Retina (tissue), 1 donor: ENCODE data around the gene ARHGAP26.

Experiments
- DNase-seq: peaks from one replicate; pipeline ENCODE4 v3.0.0-alpha.2; 2016

ARHGAP26 gene

DNA sequence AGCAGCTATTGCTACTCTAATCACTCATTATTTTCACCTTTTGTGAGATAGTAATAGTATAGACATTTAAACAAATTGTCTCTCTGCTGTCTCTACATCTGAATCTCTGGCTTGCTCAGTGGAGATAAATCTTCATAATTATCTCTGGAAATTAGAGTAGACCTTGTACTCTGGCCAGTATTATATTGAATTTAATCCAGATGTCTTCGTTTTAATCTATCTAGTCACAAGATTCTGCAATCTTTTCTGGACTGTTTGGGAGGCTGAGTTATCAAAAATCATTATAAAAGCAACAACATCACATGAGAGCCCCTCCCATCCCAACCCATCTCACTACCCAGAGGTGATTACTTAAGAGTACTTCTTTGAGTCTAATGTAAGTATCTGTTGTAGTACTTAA is 19.0 kb downstream of the ARHGAP26 start:
- DNase-seq = no peak

DNA sequence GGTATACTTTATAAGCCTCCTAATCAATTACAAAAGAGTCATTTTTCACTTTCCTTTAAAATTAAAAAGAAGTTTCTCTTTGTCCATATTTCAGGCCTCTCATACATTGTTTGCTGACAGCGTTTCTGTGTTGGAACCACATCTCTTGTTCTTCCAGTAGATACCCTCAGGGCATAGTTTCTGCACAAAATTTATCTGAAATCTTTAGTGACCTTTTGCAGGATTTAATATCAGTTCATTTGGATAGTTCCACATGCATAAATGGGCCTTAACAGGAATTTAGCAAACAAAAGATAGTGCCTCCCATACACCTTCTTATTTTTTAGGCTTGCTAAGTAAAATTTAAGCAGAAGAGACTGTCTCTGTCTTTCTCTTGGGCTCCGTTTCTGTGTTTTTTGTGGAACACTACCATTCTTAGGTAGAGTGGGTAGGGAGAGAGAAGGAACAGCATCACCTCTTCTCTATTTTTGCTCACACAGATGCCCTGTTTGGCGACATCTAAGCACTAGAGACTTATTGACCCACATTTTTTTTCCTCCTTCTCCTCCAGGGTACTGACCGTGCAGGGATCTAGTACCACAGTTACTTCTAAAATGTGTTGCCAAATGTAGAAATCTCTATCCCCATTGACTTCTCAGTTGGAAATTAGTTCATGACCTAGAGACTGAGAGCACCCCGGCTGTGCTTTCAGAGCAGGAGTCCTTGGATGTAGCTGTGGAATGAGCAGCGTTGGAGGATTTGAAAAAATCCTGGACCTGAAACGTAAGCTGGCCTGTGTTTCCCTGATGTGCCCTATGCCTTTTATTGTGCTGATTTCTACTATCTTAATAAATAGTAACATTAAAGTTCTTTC is 22.1 kb downstream of the ARHGAP26 start:
- no peak for DNase-seq

DNA sequence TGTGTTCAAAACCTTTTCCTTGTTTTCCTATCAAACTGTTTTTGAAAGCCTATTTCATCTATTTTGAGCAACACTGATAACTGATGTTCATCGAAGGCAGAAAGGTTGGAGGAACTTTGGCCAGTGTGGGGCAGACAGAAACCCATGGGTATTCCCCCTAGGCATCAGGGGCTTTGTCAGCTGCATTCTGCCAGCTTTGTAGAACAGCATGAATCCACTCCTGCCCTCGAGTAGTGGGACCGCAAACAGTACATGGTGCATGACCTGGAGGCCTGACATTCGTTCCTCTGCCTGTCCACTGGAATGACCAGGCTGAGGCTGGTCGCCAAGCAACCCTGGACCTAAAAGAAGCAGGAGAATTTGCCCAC is 22.7 kb downstream of the ARHGAP26 start:
- no peak for DNase-seq

DNA sequence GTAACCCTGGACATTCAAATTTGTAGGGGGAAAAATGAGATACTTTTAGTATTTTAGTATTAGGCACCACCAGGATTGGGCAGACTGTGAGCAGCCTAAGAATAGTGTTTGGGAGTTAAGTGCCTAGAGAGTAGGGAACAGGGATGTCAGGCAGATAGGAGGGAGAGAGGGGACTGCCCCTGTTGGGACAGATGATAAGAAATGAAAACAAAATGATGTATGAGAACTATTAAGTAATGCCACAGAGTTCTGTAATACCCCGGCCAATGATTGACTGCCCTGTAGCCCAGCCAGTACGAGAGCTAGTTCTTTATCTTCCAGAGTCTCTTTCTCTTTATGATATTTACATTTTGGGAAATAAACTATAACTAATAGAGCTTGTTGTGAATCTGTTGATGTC is 24.4 kb downstream of the ARHGAP26 start:
- no peak for DNase-seq

DNA sequence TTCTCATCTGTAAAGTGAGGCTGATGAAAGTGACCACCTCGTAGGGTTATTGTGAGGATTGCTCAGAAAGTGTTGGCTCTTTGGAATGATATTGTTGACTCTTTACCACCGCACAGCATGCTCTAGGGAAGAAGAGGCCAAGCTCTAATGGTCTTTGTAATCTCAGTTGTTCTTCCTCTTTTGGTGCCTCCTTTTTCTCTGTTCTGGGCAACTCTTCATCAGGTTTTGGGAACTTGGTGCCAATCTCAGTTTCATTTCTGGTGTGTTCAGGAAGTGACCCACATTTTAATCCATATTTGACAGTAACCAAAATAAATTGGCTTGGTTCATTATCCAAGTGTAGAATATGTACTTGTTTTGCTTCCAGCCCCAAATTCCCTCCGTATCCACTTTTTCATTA is 25.1 kb downstream of the ARHGAP26 start:
- DNase-seq = no peak

DNA sequence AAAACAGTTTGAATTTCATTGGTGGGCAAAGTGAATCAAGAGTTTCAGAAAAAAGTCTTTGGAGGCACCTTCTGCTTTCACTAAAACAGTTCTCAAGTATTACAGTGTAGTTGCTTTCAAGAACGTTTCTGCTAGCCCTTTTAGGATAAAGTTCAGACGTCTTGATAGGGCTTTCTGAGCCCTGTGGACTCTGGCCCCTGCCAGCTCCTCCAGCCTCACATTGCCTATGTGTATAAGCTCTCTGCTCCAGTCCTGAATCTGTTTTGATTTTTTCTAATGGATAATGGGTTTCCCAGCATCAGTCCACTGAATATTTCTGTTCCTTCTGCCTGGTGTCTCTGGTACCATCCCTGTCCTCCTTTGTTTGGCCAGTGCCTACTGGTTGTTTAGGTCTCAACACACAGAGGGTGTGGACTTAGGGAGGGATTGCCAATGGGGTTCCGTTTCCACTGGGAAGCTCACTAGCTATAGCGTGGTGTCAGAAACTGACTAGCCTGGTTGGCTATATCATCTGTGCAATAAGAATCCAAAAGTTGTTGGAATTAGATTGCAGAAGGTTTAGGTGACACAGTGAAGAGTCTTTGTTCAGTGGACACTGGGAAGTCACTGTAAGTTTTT is 26.4 kb downstream of the ARHGAP26 start:
- no peak for DNase-seq

DNA sequence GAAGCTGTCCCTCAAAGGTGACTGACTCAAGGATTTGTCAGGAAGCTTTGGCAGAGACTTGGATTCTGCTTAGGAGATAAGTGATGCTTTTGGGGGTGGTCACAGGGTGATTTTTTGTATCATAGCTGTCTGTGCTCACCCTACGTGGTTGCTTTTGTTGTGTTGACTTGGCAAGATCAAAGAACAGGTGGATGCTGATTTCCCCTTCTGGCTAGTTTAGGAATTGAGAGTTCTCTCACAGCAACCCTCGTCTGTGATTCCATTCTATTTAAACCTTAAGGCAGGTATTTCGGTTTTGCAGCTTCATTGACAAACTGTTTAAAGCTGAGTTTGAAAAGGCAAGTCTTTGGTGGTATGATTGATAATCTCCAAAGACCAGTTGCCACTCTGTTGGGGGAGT is 27.2 kb downstream of the ARHGAP26 start:
- DNase-seq = no peak

DNA sequence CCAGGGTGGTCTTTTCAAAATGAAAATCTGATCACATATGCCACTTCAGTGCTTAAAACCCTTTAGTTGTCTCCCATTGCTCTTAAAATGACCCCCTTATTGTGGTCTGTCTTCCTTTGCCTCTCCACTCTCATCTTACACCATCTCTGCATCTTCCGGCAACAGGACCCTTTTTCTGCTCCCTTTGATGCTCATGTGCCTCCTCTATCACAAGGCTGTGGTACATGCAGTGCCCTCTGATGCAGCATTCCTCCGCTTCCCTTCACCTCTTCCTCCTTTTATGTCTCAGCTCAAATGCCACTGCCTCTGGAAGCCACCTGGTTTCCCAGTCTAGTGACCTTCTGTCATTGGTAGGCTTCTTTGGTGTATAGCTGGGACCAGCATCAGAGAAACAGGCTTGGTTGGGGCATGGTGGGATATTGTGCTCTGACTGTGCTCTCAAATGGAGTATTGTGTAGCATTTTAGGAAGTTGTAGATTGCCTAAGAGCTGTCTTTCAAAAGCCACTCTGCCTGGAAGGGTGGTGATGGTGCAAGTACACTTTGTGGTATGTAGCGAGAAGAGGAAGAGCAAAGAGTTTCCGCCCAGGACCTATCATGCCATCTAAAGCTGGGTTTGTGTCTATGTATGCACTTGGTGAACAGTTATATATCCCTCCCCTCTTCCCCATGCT is 28.1 kb downstream of the ARHGAP26 start:
- DNase-seq = no peak

DNA sequence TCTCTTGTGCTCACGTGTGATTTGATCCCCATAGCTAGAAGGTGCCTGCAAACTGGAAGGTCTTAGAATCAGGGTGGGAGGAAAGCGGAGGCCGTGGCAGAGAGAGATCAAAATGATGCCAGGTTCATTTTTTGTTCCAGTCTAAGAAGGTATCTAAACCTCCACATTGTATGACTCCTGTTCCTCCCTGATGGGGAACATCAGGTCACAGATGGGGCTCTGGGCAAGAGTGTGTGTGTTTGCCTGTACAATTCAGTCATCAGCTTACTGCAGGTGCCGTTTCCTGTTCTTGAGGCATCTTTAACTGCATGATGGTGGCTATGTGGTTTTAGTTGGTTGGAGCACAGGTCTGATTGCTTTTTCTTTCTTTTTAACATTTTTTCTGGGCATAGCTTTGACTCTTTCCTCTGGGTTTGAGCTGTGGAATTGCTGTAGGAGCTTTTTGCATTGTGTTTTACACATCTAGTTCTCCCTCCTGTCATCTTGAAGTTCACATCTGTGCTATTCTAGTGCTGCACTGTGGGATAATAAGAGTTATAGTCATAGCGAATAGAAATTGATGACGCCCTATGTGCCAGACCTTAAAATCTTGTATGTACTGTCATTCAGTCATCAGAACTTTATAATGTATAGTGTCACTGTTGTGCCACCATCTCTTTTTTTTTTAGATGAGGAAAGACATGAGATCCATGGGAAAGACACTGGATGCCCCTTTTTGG is 30.8 kb downstream of the ARHGAP26 start:
- no peak for DNase-seq

DNA sequence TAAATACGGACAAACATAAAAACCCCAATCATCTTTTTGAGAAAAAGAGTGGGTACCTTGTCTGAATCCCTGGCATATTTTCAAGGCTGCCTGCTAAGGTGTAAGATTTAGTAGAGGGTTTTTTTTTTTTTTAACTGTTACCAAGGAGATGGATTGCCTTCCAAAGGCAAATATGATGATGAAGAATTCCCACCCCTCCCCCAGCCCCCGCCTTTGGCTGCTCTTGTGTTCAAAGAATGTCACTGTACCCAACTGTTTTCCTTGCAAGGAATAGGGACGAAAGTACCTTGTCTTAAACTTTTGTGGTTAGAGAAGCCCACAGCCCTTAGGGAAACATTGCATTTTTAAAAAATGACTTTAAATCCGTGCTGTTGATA is 31.3 kb downstream of the ARHGAP26 start:
- DNase-seq = no peak

DNA sequence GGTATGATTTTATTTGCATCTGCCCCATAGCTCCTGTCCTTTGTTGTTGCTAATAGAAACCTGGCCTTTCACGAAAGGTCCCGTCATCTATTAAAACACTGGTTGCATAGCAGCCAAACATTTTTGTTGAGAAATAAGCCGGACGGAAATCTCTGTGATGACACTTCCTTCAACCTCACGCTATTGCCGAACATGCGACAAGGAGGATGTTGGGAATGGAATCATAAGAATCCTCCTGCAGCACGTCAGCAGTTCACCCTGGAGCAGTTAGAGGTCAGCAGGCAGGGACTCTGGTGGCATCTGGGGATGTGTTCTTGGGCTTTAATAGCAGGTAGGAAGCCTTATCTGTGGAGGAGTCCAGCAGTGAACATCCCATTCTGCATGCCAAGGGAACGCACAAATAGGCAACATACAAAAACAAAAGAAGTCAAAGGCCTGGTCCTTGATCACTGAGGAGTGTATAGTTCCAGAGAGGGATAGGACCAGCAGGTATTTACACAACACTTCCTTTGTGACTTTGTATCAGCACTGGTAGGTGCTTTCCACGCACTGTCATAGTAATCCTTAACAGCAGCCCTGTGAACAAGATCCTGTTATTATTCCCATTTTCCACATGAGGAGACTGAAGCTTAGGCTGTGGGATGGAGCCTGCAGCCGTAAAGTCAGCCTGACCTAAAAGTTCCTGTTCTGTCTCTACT is 33.4 kb downstream of the ARHGAP26 start:
- no peak for DNase-seq

DNA sequence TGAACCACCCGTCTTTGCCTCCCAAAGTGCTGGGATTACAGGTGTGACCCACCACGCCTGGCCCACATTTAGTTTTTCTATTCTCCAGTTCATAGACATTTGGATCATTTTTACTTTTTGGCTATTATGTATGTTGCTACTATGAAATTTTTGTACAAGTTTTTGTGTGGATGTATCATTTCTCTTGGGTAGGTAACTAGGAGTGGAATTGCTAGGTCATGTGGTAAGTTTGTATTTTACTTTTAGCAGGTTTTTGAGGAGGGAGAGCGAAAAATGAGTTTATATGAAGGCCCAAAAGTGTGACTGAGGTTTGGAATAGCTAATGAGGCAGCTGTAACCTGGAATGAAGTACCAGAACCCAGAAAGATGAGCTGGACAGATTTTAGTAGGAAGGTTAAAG is 35.2 kb downstream of the ARHGAP26 start:
- DNase-seq = no peak

DNA sequence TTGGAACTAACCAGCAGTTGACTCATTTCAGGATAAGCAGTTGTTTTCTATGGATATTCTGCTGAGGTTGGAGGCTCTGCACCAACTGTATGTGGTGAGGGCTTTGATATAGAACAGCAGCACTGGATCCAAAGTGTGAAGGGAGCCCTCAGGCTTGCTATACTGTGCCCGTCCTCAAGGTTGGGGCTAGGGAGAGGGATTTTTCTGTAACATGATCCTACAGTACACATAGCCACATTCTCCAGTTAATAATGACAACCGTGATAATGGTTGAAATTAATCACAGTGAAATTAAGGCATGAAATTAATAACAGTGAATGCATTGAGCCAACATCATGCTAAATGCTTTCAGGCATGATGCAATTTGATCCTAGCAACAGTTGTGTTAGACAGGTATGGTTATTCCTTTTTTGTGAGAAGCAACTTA is 36.7 kb downstream of the ARHGAP26 start:
- no peak for DNase-seq

DNA sequence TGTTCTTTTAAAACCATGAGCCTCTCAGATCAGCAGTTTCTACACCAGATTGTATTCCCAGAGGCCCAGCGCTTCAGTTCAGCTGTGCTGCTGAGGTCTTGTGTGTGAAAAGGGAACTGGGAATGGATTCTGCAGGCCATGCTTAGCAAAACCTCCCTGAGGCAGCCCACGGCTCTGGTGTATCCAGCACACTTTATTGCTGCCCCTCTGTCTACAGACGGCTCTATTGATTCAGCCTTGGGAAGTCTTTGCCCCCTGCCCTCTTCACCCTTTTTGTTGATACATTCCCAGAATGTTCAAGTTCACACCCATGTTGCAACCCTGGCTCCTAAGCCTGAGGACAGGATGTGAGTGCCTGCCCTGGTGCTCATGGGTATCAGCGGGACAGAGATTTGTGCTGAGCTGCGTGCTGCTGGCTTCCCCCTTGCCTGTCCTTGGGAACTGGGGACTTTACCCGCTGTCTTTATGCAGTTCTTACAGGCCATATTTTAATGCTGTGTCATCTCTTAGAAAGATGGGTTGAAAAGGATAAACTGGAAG is 37.3 kb downstream of the ARHGAP26 start:
- peak; percentile 37 for DNase-seq

DNA sequence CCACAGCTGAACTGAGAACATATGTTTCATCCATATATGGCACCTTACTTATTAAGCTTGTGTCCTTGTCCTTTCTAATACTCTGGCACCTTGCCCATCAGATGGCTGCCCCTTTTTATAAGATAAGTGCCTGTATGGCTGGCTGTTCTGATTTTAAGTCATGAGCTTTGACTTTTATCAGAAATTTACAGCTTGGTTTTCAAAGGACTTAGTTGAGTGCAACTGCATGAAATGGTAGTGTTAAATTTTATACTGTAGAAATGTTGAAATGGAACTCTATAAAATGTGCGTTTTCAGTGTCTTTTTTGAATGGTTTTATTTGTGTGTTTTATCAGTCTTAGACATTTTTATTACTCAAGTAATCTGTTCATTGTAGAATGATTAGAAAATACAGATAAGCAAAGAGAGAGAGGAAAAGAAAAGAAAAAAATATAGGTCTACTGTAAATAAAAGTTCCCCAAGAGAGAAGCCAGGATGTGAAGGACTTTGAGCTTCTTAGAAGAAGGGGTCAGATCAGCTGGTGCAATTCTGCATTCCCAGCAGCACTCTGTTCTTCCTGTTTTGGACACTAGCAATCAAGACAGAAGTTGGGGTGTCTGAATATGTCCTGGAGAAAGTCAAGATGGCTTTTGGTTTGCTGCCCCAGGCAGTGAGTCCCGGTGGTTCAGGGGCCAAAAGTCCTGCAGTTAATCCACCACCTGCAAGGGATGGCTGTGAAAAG is 38.9 kb downstream of the ARHGAP26 start:
- no peak for DNase-seq

DNA sequence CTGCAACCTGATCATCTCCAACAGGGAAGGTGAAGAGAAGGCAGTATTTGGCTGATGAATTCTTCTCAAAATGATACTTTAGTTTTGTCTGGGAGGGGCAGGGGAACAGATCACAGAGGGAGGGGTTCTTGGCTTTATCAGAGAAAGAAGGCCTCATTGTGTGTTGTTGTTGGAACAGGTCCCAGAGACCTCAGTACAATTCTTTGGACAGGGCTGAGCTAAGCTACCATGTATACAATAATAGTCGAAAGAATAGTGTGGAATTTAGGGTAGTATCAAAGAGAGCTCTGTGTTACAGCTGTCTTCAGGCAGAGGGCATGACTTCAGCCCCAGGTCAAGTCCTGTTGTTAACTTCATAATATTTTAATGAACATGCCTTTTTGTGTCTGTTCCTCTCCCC is 39.9 kb downstream of the ARHGAP26 start:
- no peak for DNase-seq

DNA sequence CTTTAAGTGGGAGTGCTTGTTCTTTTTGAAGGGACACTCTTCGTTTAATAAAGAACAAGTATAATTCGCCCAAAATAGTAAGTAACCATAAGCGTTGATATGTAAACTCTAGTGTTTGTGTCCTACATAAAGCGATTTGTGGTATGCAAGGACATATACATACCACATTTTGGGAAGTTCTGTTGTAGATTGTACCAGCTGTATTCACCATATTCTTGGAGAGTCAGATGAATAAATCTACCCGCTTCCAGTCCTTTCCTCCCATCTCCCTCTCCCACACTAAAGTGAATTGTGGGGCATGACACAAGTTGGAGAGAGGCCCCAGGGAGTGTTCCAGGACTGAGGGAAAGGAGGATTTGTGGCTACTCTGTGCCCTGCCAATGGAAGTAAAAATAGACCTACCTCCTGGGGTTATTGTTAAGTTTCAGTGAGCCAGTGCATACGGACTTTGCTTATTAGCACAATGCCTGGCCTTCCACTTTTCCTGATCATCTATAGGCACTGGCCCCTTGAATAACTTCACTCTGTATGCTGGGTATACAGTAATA is 40.6 kb downstream of the ARHGAP26 start:
- DNase-seq = no peak

DNA sequence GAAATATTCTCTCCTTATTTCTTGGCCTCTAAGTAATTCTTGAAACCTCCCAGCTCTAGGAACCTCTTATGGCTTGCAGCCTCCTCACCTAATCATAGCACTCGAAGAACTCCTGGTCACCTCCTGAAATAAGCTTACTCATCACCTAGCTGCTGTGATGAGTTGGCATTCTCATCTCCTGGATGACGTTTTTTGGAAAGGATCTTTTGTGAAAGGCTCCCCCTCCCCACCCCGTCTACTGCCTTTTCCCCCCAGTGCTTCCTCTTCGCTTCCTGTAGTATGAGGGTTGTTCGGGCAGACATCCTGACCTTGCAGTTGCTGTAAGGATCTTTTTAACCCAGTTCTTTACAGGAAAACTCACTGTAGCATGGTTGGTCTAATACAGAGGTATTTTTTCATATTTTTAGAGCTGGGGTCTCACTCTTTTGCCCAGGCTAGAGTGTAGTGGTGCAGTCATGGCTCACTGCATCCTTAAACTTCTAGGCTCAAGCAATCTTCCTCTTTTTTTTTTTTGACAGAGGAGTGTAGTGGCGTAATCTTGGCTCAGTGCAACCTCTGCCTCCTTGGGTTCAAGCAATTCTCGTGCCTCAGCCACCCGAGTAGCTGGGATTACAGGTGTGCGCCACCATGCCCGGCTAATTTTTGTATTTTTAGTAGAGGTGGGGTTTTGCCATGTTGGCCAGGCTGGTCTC is 41.8 kb downstream of the ARHGAP26 start:
- DNase-seq = no peak

DNA sequence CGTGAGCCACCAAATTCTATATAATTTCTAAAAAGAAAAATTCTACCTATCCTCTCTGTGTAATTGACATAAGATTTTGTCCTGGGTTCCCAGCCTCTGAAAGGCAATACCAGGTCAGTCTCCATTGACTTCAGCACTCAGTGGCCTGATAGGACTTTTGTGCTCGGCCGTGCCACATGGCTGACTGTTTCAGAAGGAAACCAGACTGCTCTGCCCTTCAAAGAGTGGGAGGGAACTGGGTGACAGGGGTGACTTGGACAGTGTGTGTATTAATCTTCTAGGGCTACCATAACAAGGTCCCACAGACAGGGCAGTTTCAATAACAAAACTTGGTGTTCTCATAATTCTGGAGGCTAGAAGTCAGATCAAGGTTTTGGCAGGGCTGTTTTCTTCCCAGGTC is 43.0 kb downstream of the ARHGAP26 start:
- DNase-seq = no peak

DNA sequence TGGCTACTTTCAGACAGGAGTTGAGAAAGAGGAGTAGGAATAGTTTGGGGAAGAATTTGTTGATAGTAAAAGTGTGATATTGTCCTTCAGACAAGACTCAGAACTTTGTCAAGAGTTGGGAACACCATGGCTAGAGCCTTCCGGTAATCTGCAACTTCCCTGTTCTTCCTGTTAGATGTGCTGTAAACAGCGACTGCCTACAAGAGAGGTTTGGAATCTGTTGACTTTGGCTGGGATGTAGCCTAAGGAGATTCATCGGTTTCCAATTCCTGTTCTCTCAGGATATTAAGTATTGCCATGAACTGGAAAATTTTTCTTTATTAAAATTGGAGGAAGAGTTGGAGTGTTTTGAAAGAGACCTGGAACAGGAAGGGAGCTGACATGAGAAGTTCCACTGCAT is 43.9 kb downstream of the ARHGAP26 start:
- DNase-seq = no peak

DNA sequence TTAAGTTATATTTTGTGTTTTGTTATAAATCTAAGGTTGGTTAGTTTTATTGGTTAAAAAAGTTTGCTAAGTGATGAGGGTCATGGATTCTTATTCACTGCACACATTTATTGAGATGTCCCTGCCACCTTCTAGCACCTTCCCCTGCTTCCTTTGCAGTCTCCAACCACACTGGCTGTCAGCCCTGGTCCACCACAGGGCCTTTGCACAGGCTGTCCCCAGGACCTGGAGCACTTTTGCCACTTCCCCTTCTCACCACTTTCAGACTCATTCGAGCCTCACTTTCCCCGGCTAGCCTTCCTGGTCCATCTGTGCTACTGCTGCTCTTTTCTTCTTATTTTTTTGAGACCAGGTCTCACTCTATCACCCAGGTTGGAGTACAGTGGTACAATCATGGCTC is 45.3 kb downstream of the ARHGAP26 start:
- DNase-seq = no peak
